AG04449 (cell line): ENCODE measurements around the gene FAM83G.
A peak's percentile ranks its signal among the peaks of the same experiment; 100 is the strongest.

Source experiments
- CTCF ChIA-PET: fragments of 350-600 bp; formaldehyde crosslinking; extraction: SDS; loops from one replicate; lab custom pipeline; 2021; ENCODE audit warnings: antibody characterized with exemption; lab: Yijun Ruan, JAX
- POLR2A ChIA-PET: fragments of 400-600, 350-600 bp; formaldehyde crosslinking; extraction: SDS; loops from one replicate; lab custom pipeline; 2020; ENCODE audit warnings: antibody characterized with exemption, inconsistent platforms; lab: Yijun Ruan, JAX
- DNase-seq: peaks from one replicate; pipeline ENCODE4 v3.0.0-alpha.2; 2010; ENCODE audit warnings: low read depth, low spot score
- H3K4me3 ChIP-seq: 2 replicates; pipeline ENCODE4 v1.5.1; 2011; ENCODE audit warnings: low read depth, mild to moderate bottlenecking, control low read depth, low read length
- TF ChIP-seq, protein P1 (sequence below): IDR thresholded peaks from one replicate; pipeline ENCODE4 v1.5.1; 2011; ENCODE audit warnings: mild to moderate bottlenecking, moderate library complexity, low read length, control low read depth, inconsistent platforms; ENCODE audit not compliant: insufficient read depth; ENCODE audit errors: missing control alignments

FAM83G gene

GRCh38 chr17:18963126-18964017, 41.2 kb downstream of the FAM83G start:
- no peak for DNase-seq
- CTCF ChIA-PET, result interaction anchor here (0.7 to 11.4 kb wide), 7 partner anchors 10 to 60 kb away, joined by 3 to 113 read pairs (median 3); no protein-coding TSS in a partner anchor
- TF ChIP-seq, protein P1, sequence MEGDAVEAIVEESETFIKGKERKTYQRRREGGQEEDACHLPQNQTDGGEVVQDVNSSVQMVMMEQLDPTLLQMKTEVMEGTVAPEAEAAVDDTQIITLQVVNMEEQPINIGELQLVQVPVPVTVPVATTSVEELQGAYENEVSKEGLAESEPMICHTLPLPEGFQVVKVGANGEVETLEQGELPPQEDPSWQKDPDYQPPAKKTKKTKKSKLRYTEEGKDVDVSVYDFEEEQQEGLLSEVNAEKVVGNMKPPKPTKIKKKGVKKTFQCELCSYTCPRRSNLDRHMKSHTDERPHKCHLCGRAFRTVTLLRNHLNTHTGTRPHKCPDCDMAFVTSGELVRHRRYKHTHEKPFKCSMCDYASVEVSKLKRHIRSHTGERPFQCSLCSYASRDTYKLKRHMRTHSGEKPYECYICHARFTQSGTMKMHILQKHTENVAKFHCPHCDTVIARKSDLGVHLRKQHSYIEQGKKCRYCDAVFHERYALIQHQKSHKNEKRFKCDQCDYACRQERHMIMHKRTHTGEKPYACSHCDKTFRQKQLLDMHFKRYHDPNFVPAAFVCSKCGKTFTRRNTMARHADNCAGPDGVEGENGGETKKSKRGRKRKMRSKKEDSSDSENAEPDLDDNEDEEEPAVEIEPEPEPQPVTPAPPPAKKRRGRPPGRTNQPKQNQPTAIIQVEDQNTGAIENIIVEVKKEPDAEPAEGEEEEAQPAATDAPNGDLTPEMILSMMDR, result no peak
- no peak overlapping the region for H3K4me3 ChIP-seq
- POLR2A ChIA-PET, result interaction anchor here (0.6 kb wide), 1 partner anchor 155 kb away, joined by 3 read pairs; no protein-coding TSS in a partner anchor

DNA sequence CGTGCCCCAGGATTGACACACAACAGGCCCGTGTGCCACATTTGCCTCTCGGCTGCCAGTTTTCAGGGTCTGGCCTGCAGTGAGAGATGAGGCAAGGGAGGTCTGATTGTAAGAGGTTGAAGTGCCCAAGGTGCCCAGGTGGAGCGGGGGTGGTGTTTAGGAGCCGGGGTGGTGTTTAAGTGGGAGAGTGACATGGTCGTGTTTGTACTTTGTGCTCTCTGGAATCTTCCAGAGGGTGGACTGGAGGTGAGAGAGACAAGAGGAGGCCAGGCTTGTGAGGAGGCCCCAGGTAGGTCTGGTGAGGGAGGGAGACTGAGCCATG, 42.1 kb downstream of the FAM83G start:
- H3K4me3 ChIP-seq, result no peak overlapping the region
- TF ChIP-seq, protein P1, result no peak
- ChIA-PET POLR2A (no interaction called here), CTCF (interaction anchor here (0.9 to 11.4 kb wide), 9 partner anchors 10 to 145 kb away, joined by 3 to 113 read pairs (median 5); partner anchors contain the start of gene SLC5A10)
- DNase-seq, result no peak

- DNase-seq, result no peak
- no peak overlapping the region for H3K4me3 ChIP-seq
- CTCF ChIA-PET, result interaction anchor here (0.7 to 11.4 kb wide), 37 partner anchors 10 to 336 kb away, joined by 3 to 113 read pairs (median 4); partner anchors contain the start of genes FAM83G, PRPSAP2 and SLC5A10
- POLR2A ChIA-PET, result interaction anchor here (1.2 kb wide), 1 partner anchor 43 kb away, joined by 3 read pairs; the partner anchor contains the start of gene FAM83G
- TF ChIP-seq, protein P1, result no peak
Measured at GRCh38 chr17:18961634-18962493, 42.7 kb downstream of the FAM83G start.

GRCh38 chr17:18960803-18961511, 43.6 kb downstream of the FAM83G start:
- ChIA-PET POLR2A (interaction anchor here (1.2 kb wide), 1 partner anchor 44 kb away, joined by 3 read pairs; the partner anchor contains the start of gene FAM83G), CTCF (interaction anchor here (0.7 to 11.4 kb wide), 33 partner anchors 9 to 335 kb away, joined by 3 to 113 read pairs (median 4); partner anchors contain the start of genes FAM83G, PRPSAP2 and SLC5A10)
- no peak for DNase-seq
- no peak overlapping the region for H3K4me3 ChIP-seq
- TF ChIP-seq, protein P1, result peak; percentile 96

GRCh38 chr17:18960241-18960665, 44.3 kb downstream of the FAM83G start:
- POLR2A ChIA-PET, result interaction anchor here (1.2 kb wide), 1 partner anchor 44 kb away, joined by 3 read pairs; the partner anchor contains the start of gene FAM83G
- H3K4me3 ChIP-seq, result no peak overlapping the region
- no peak for DNase-seq
- TF ChIP-seq, protein P1, result no peak
- CTCF ChIA-PET, result interaction anchor here (1.2 to 11.4 kb wide), 16 partner anchors 8 to 334 kb away, joined by 3 to 113 read pairs (median 14); partner anchors contain the start of genes FAM83G and SLC5A10
